ENCODE data around the gene LRMDA.
"Not testable (repeated sequence)": the region's sequence is repeated elsewhere in the genome, so short reads cannot be mapped to it uniquely, and the experiment has no call there.

The LRMDA gene

DNA sequence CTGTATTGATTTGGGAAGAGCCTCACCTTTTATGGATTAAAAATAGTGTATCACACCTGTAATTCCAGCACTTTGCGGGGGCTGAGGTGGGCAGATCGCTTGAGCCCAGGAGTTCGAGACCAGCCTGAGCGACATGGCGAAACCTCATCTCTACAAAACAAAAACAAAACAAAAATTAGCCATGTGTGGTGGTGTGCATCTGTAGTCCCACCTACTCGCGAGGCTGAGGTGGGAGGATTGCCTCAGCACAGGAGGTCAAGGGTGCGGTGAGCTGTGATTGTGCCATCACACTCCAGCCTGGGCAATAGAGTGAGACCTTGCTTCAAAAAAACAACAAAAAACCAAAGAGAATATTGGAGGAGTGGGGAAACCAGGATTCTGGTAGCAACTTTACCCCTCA is 79.6 kb downstream of the LRMDA start:
- TF ChIP-seq, protein P1, sequence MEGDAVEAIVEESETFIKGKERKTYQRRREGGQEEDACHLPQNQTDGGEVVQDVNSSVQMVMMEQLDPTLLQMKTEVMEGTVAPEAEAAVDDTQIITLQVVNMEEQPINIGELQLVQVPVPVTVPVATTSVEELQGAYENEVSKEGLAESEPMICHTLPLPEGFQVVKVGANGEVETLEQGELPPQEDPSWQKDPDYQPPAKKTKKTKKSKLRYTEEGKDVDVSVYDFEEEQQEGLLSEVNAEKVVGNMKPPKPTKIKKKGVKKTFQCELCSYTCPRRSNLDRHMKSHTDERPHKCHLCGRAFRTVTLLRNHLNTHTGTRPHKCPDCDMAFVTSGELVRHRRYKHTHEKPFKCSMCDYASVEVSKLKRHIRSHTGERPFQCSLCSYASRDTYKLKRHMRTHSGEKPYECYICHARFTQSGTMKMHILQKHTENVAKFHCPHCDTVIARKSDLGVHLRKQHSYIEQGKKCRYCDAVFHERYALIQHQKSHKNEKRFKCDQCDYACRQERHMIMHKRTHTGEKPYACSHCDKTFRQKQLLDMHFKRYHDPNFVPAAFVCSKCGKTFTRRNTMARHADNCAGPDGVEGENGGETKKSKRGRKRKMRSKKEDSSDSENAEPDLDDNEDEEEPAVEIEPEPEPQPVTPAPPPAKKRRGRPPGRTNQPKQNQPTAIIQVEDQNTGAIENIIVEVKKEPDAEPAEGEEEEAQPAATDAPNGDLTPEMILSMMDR (IDR thresholded peaks at IDR 0.05; ENCODE audit: low read depth, low read length, missing control alignments), result no peak
- in situ Hi-C loops (cut with HindIII; ENCODE audit: low sequenced_read_pairs), result no loop called here
- H3K4me3 ChIP-seq (ENCODE audit: low read depth, low read length), result no peak overlapping the region
- no peak for DNase-seq (ENCODE audit: low read depth)

DNA sequence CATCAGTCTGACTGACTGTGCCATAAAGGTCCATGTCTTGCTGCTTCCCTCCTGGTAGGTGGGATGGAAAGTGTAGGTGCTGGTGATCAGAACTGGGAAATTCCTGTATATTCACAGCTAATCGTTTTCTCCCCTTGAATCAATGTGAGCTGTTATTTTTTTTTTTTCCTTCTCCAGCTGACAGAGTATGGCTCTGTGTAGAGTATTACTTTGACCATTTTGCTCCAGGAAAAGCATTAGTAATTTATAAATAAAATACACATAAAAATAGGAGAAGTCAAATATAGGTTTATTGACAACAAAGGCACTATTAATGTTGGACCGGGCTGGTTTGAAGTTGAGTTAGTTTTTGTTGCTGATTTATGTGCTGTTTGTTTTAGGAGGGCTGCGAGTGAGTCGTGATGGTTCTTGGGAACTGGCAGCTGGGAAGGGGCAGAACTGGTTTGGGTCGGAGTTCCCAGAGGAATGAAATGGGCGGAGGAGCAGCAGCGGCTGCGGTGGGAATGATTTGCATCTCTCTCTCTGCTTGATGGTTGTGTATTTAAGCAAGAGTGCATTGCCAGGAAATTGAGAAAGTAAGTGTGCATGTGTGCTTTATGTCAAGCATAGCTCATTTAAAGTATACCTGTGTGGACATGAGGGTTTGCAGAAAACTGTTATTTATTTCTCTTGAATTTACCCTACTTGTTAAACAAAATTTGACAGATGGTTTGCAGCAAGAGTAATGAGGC is 80.9 kb downstream of the LRMDA start:
- no peak for DNase-seq (ENCODE audit: low read depth)
- in situ Hi-C loops (cut with HindIII; ENCODE audit: low sequenced_read_pairs), result no loop called here
- TF ChIP-seq, protein P1 (IDR thresholded peaks at IDR 0.05; ENCODE audit: low read depth, low read length, missing control alignments), result no peak
- H3K4me3 ChIP-seq (ENCODE audit: low read depth, low read length), result no peak overlapping the region

DNA sequence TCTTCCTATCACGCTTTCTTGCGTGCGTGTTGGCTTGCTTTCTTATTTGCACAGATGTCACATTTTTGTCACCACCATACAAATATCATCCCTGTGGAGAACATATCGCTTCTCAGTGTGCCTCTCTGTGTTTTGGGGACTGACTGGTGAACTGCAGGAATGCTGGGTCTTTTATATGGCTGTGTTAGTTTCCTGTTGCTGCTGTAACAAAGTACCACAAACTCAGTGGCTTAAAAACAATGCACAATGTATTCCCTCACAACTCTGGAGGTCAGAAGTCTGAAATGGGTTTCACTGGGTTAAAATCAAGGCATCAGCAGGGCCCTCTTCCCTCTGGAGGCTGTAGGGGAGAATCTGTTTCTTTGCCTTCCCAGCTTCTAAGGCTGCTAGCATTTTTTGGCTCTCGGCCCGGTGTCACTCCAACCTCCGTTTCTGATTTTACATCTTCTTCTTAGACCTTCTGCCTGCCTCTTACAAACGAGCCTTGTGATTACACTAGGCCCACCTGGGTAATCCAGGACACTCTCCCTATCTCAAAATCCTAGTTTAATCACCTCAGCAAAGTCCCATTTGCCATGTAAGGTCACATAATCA is 82.0 kb downstream of the LRMDA start:
- in situ Hi-C loops (cut with HindIII; ENCODE audit: low sequenced_read_pairs), result no loop called here
- TF ChIP-seq, protein P1 (IDR thresholded peaks at IDR 0.05; ENCODE audit: low read depth, low read length, missing control alignments), result no peak
- no peak for DNase-seq (ENCODE audit: low read depth)
- no peak overlapping the region for H3K4me3 ChIP-seq (ENCODE audit: low read depth, low read length)

DNA sequence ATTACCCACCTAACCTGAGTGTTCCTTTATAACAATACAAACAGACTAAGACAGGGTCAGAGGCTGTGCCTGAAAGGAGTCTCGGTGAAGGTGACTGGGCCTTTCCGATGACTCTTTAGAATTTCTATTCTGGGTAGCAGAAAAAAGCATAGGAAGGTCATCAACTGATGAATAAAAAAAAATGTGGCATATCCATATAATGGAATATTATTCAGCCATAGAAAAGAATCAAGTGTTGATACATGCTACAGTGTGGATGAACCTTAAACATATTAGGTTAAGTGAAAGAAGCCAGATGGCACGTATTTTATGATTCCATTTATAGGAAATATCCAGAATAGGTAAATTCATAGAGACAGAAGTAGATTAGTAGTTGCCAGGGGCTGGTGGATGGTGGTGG is 83.4 kb downstream of the LRMDA start:
- no peak overlapping the region for H3K4me3 ChIP-seq (ENCODE audit: low read depth, low read length)
- in situ Hi-C loops (cut with HindIII; ENCODE audit: low sequenced_read_pairs), result no loop called here
- no peak for DNase-seq (ENCODE audit: low read depth)
- TF ChIP-seq, protein P1 (IDR thresholded peaks at IDR 0.05; ENCODE audit: low read depth, low read length, missing control alignments), result no peak

DNA sequence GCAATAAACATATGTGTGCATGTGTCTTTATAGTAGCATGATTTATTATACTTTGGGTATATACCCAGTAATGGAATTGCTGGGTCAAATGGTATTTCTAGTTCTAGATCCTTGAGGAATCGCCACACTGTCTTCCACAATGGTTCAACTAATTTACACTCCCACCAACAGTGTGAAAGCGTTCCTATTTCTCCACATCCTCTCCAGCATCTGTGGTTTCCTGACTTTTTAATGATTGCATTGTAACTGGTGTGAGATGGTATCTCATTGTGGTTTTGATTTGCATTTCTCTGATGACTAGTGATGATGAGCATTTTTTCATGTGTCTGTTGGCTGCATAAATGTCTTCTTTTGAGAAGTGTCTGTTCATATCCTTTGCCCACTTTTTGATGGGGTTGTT is 84.7 kb downstream of the LRMDA start:
- in situ Hi-C loops (cut with HindIII; ENCODE audit: low sequenced_read_pairs); DNase-seq (ENCODE audit: low read depth); H3K4me3 ChIP-seq (ENCODE audit: low read depth, low read length): not testable (repeated sequence)

DNA sequence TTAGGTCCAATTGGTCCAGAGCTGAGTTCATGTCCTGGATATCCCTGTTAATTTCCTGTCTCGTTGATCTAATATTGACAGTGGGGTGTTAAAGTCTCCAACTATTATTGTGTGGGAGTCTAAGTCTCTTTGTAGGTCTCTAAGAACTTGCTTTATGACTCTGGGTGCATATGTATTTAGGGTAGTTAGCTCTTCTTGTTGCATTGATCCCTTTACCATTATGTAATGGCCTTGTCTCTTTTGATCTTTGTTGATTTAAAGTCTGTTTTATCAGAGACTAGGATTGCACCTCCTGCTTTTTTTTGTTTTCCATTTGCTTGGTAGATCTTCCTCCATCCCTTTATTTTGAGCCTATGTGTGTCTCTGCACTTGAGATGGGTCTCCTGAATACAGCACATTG is 87.8 kb downstream of the LRMDA start:
- H3K4me3 ChIP-seq (ENCODE audit: low read depth, low read length); DNase-seq (ENCODE audit: low read depth); in situ Hi-C loops (cut with HindIII; ENCODE audit: low sequenced_read_pairs): not testable (repeated sequence)

DNA sequence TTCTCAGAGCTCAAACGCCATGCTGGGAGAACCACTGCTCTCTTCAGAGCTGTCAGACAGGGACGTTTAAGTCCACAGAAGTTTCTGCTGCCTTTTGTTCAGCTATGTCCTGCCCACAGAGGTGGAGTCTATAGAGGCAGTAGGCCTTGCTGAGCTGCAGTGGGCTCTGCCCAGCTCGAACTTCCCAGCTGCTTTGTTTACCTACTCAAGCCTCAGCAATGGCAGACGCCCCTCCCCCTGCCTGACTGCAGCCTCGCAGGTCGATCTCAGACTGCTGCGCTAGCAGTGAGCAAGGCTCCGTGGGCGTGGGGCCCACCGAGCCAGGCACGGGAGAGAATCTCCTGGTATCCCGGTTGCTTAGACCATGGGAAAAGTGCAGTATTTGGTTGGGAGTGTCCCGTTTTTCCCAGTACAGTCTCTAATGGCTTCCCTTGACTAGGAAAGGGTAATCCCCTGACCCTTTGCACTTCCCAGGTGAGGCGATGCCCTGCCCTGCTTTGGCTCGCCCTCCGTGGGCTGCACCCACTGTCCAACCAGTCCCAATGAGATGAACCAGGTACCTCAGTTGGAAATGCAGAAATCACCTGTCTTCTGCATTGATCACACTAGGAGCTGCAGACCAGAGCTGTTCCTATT is 89.9 kb downstream of the LRMDA start:
- DNase-seq (ENCODE audit: low read depth); in situ Hi-C loops (cut with HindIII; ENCODE audit: low sequenced_read_pairs); H3K4me3 ChIP-seq (ENCODE audit: low read depth, low read length): not testable (repeated sequence)

DNA sequence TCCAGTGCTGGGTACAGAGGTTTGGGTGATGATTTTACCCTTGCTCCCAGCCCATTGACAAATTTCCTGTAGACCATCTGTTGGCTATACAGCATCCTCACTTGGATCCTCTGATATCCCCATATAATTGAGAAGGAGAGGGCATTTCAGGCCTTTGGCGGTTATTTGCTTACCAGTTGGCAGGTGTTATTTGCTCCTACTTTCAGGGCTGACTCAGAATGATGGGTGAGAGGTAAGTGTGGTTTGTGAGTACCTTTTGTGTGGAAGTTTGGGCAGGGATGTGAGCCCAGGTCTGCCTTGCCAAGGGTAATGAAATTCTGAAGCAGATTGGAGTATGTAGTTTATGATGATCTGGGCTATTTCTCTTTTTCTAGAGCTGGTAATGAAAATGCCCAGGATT is 93.6 kb downstream of the LRMDA start:
- DNase-seq (ENCODE audit: low read depth), result no peak
- in situ Hi-C loops (cut with HindIII; ENCODE audit: low sequenced_read_pairs), result no loop called here
- TF ChIP-seq, protein P1 (IDR thresholded peaks at IDR 0.05; ENCODE audit: low read depth, low read length, missing control alignments), result no peak

More for the DNA sequence above, 93.6 kb downstream of the LRMDA start:
- no peak overlapping the region for H3K4me3 ChIP-seq (ENCODE audit: low read depth, low read length)

All from astrocyte of the cerebellum (primary cell).